GM12801 (cell line): ENCODE results near the gene B4GALNT3.

Experiments
- CTCF ChIP-seq: IDR thresholded peaks from one replicate; pipeline ENCODE4 v1.5.1; 2011; ENCODE audit warnings: control low read depth; ENCODE audit not compliant: insufficient read length; ENCODE audit errors: extremely low read depth

B4GALNT3 gene

GRCh38 chr12:583251-583869 is 123.6 kb downstream of the B4GALNT3 start:
- no peak for TF ChIP-seq CTCF

GRCh38 chr12:585062-586061 is 125.6 kb downstream of the B4GALNT3 start:
- no peak for TF ChIP-seq CTCF

GRCh38 chr12:586318-587071 is 126.8 kb downstream of the B4GALNT3 start:
- TF ChIP-seq CTCF: no peak

- TF ChIP-seq CTCF: no peak
These were observed 127.6 kb downstream of the B4GALNT3 start for GRCh38 chr12:587132-588023.

- no peak for TF ChIP-seq CTCF
These were observed 128.2 kb downstream of the B4GALNT3 start for GRCh38 chr12:588024-588322.

GRCh38 chr12:588646-589045 is 128.9 kb downstream of the B4GALNT3 start:
- no peak for TF ChIP-seq CTCF
